Activated naive CD8-positive, alpha-beta T cell treated with anti-CD3 and anti-CD28 coated beads, Interleukin-2, amount 50 U/mL, for 24 hours (primary cell): Measurements from ENCODE around the gene MTA3.
A peak's percentile ranks its signal among the peaks of the same experiment; 100 is the strongest.
"Not testable (repeated sequence)": the region's sequence is repeated elsewhere in the genome, so short reads cannot be mapped to it uniquely, and the experiment has no call there.

ENCODE experiments used
- ATAC-seq: fragments of 150-1000 bp; cut with Tn5 transposase; one replicate; pipeline ENCODE4 v1.10.0; 2021
- DNase-seq: peaks from one replicate; pipeline ENCODE4 v3.0.0; 2021
- H3K27ac Mint-ChIP-seq: one replicate; pipeline ENCODE4 v1.8.0; 2021; ENCODE audit warnings: mild to moderate bottlenecking, mixed read lengths
- H3K27me3 Mint-ChIP-seq: one replicate; pipeline ENCODE4 v1.8.0; 2021; ENCODE audit warnings: mixed read lengths
- H3K36me3 Mint-ChIP-seq: one replicate; pipeline ENCODE4 v1.8.0; 2021; ENCODE audit warnings: low read depth, mixed read lengths
- H3K4me1 Mint-ChIP-seq: one replicate; pipeline ENCODE4 v1.8.0; 2021; ENCODE audit warnings: mixed read lengths
- H3K4me3 Mint-ChIP-seq: one replicate; pipeline ENCODE4 v1.8.0; 2021; ENCODE audit warnings: mild to moderate bottlenecking, moderate library complexity, mixed read lengths
- H3K9me3 Mint-ChIP-seq: one replicate; pipeline ENCODE4 v1.8.0; 2021; ENCODE audit warnings: mixed read lengths

Gene MTA3

GRCh38 chr2:42613281-42614064, 45.0 kb downstream of the MTA3 start:
- H3K4me1 Mint-ChIP-seq: peaks cover 1% of the 10 kb centered on the region
- peaks cover 22% of the 10 kb centered on the region for H3K36me3 Mint-ChIP-seq
- H3K27ac Mint-ChIP-seq: no peak overlapping the region
- H3K9me3 Mint-ChIP-seq: no peaks in the 10 kb centered on the region
- ATAC-seq: no peak
- no peak overlapping the region for H3K4me3 Mint-ChIP-seq
- no peak for DNase-seq
- H3K27me3 Mint-ChIP-seq: no peaks in the 10 kb centered on the region

- no peak for ATAC-seq
- Mint-ChIP-seq H3K4me1 (peaks cover 15% of the 10 kb centered on the region), H3K4me3 (no peak overlapping the region), H3K27ac (no peak overlapping the region), H3K9me3 (no peaks in the 10 kb centered on the region), H3K36me3 (peaks cover 19% of the 10 kb centered on the region), H3K27me3 (no peaks in the 10 kb centered on the region)
- DNase-seq: no peak
These were observed 46.4 kb downstream of the MTA3 start for GRCh38 chr2:42614838-42615237.

- peaks cover 18% of the 10 kb centered on the region for H3K4me1 Mint-ChIP-seq
- ATAC-seq: no peak
- no peak overlapping the region for H3K27ac Mint-ChIP-seq
- H3K9me3 Mint-ChIP-seq: no peaks in the 10 kb centered on the region
- peaks cover 8% of the 10 kb centered on the region for H3K36me3 Mint-ChIP-seq
- H3K27me3 Mint-ChIP-seq: no peaks in the 10 kb centered on the region
- no peak overlapping the region for H3K4me3 Mint-ChIP-seq
- no peak for DNase-seq
These were observed 49.7 kb downstream of the MTA3 start for GRCh38 chr2:42618116-42618515.

GRCh38 chr2:42618972-42619371, 50.5 kb downstream of the MTA3 start:
- Mint-ChIP-seq H3K27me3 (no peaks in the 10 kb centered on the region), H3K36me3 (peaks cover 8% of the 10 kb centered on the region), H3K9me3 (no peaks in the 10 kb centered on the region), H3K4me1 (peaks cover 18% of the 10 kb centered on the region), H3K4me3 (no peak overlapping the region), H3K27ac (peak overlapping the region; percentile 38)
- peak; percentile 90 for ATAC-seq
- no peak for DNase-seq

GRCh38 chr2:42621626-42622025, 53.2 kb downstream of the MTA3 start:
- H3K4me1 Mint-ChIP-seq: peaks cover 18% of the 10 kb centered on the region
- H3K27ac Mint-ChIP-seq, H3K27me3 Mint-ChIP-seq, DNase-seq, ATAC-seq, H3K36me3 Mint-ChIP-seq, H3K4me3 Mint-ChIP-seq, H3K9me3 Mint-ChIP-seq: not testable (repeated sequence)

GRCh38 chr2:42622943-42623676, 54.7 kb downstream of the MTA3 start:
- DNase-seq (no peak), ATAC-seq (no peak)
- Mint-ChIP-seq H3K4me3 (no peak overlapping the region), H3K36me3 (peaks cover 4% of the 10 kb centered on the region), H3K27ac (no peak overlapping the region), H3K9me3 (no peaks in the 10 kb centered on the region), H3K27me3 (no peaks in the 10 kb centered on the region), H3K4me1 (peaks cover 18% of the 10 kb centered on the region)

GRCh38 chr2:42624047-42624446, 55.6 kb downstream of the MTA3 start:
- H3K9me3 Mint-ChIP-seq: no peaks in the 10 kb centered on the region
- H3K27ac Mint-ChIP-seq: no peak overlapping the region
- H3K36me3 Mint-ChIP-seq: peaks cover 6% of the 10 kb centered on the region
- H3K4me1 Mint-ChIP-seq: peaks cover 11% of the 10 kb centered on the region
- no peak for DNase-seq
- ATAC-seq: no peak
- H3K27me3 Mint-ChIP-seq: no peaks in the 10 kb centered on the region
- no peak overlapping the region for H3K4me3 Mint-ChIP-seq

GRCh38 chr2:42628024-42628423, 59.6 kb downstream of the MTA3 start:
- H3K27ac Mint-ChIP-seq, H3K4me1 Mint-ChIP-seq, H3K4me3 Mint-ChIP-seq, H3K36me3 Mint-ChIP-seq, DNase-seq, ATAC-seq, H3K9me3 Mint-ChIP-seq, H3K27me3 Mint-ChIP-seq: not testable (repeated sequence)

- peaks cover 2% of the 10 kb centered on the region for H3K36me3 Mint-ChIP-seq
- H3K4me1 Mint-ChIP-seq: peaks cover 20% of the 10 kb centered on the region
- H3K4me3 Mint-ChIP-seq: no peak overlapping the region
- no peaks in the 10 kb centered on the region for H3K27me3 Mint-ChIP-seq
- no peaks in the 10 kb centered on the region for H3K9me3 Mint-ChIP-seq
- ATAC-seq (no peak), DNase-seq (no peak)
- H3K27ac Mint-ChIP-seq: no peak overlapping the region
These were observed 68.5 kb downstream of the MTA3 start for GRCh38 chr2:42636934-42637333.

GRCh38 chr2:42638080-42638784, 69.8 kb downstream of the MTA3 start:
- ATAC-seq (no peak), DNase-seq (no peak)
- Mint-ChIP-seq H3K27ac (no peak overlapping the region), H3K36me3 (peaks cover 2% of the 10 kb centered on the region), H3K9me3 (no peaks in the 10 kb centered on the region), H3K4me1 (peaks cover 18% of the 10 kb centered on the region), H3K27me3 (no peaks in the 10 kb centered on the region), H3K4me3 (no peak overlapping the region)

GRCh38 chr2:42639340-42640077, 71.1 kb downstream of the MTA3 start:
- DNase-seq (no peak), ATAC-seq (no peak)
- peak overlapping the region; percentile 42 for H3K27ac Mint-ChIP-seq
- peaks cover 3% of the 10 kb centered on the region for H3K36me3 Mint-ChIP-seq
- no peaks in the 10 kb centered on the region for H3K9me3 Mint-ChIP-seq
- peak overlapping the region; percentile 38 for H3K4me3 Mint-ChIP-seq
- H3K27me3 Mint-ChIP-seq: no peaks in the 10 kb centered on the region
- H3K4me1 Mint-ChIP-seq: peaks cover 18% of the 10 kb centered on the region

- Mint-ChIP-seq H3K36me3 (peaks cover 3% of the 10 kb centered on the region), H3K4me3 (no peak overlapping the region), H3K27ac (no peak overlapping the region), H3K4me1 (peaks cover 20% of the 10 kb centered on the region), H3K27me3 (no peaks in the 10 kb centered on the region), H3K9me3 (no peaks in the 10 kb centered on the region)
- no peak for DNase-seq
- ATAC-seq: no peak
These were observed 71.8 kb downstream of the MTA3 start for GRCh38 chr2:42640261-42640660.

- DNase-seq, ATAC-seq, H3K9me3 Mint-ChIP-seq, H3K4me3 Mint-ChIP-seq, H3K27me3 Mint-ChIP-seq, H3K27ac Mint-ChIP-seq: not testable (repeated sequence)
- H3K4me1 Mint-ChIP-seq: peaks cover 20% of the 10 kb centered on the region
- peaks cover 12% of the 10 kb centered on the region for H3K36me3 Mint-ChIP-seq
These were observed 73.9 kb downstream of the MTA3 start for GRCh38 chr2:42642371-42642770.

GRCh38 chr2:42645551-42645950, 77.1 kb downstream of the MTA3 start:
- DNase-seq (no peak), ATAC-seq (no peak)
- peaks cover 5% of the 10 kb centered on the region for H3K9me3 Mint-ChIP-seq
- no peak overlapping the region for H3K4me3 Mint-ChIP-seq
- H3K4me1 Mint-ChIP-seq: peaks cover 27% of the 10 kb centered on the region
- H3K27me3 Mint-ChIP-seq: no peaks in the 10 kb centered on the region
- peaks cover 12% of the 10 kb centered on the region for H3K36me3 Mint-ChIP-seq
- no peak overlapping the region for H3K27ac Mint-ChIP-seq
